Endothelial cell of umbilical vein (primary cell): Measurements from ENCODE around the gene EIF4E. TPM values are rescaled to one million over a fixed set of nuclear protein-coding genes. Genes with fewer than 3 reads are reported as not detected.

ENCODE experiments used
- BruUV-seq: library from RNA; stranded (reverse); fragments of 400-500 nt; replicated peaks from 2 replicates; lab custom pipeline; 2021; lab: Mats Ljungman, UMichigan
- CTCF ChIA-PET: fragments of 300-600, 350-600 bp; sonication (Branson Sonifier 250); formaldehyde crosslinking; loops from one replicate; lab custom pipeline; 2021; ENCODE audit warnings: antibody characterized with exemption, inconsistent platforms; lab: Charles Lee
- POLR2A ChIA-PET: fragments of 300-600, 350-600 bp; sonication (Branson Sonifier 250); formaldehyde crosslinking; loops from one replicate; lab custom pipeline; 2021; ENCODE audit warnings: antibody characterized with exemption, inconsistent platforms; lab: Charles Lee
- DNase-seq: peaks from one replicate; pipeline ENCODE4 v3.0.0-alpha.2; 2011; ENCODE audit warnings: low read depth, low spot score
- FAIRE-seq: peaks from 2 replicates; lab custom pipeline; 2011; peaks lifted over from hg19 to GRCh38; lab: Jason Lieb, UNC
- H2AFZ ChIP-seq: 2 replicates; pipeline ENCODE4 v1.6.0; 2012; ENCODE audit warnings: low read depth, low read length, control low read depth, inconsistent platforms
- H3K27ac ChIP-seq: 2 replicates; pipeline ENCODE4 v1.5.1; 2011; ENCODE audit warnings: low read depth, mild to moderate bottlenecking, control low read depth, low read length, moderate library complexity; ENCODE audit not compliant: insufficient read depth
- H3K27me3 ChIP-seq, 2 experiments: 2 replicates each; pipeline versions ENCODE4 v1.6.0 to v1.6.1; 2011; ENCODE audit warnings: low read length in 2 of 2, mixed read lengths in 1 of 2; ENCODE audit not compliant: control insufficient read depth in 2 of 2, insufficient read depth in 2 of 2
- H3K36me3 ChIP-seq, 2 experiments: 2 replicates in 1 of 2; 3 replicates in 1 of 2; pipeline ENCODE4 v1.5.1; 2011; ENCODE audit warnings: low read length in 2 of 2, mild to moderate bottlenecking in 1 of 2, moderate library complexity in 1 of 2; ENCODE audit not compliant: control insufficient read depth in 2 of 2, insufficient read depth in 2 of 2; ENCODE audit errors: extremely low read depth in 1 of 2
- H3K4me1 ChIP-seq: 3 replicates; pipeline ENCODE4 v1.5.1; 2011; ENCODE audit warnings: mild to moderate bottlenecking, low read length; ENCODE audit not compliant: control insufficient read depth, insufficient read depth; ENCODE audit errors: extremely low read depth
- H3K4me2 ChIP-seq: 2 replicates; pipeline ENCODE4 v1.6.1; 2011; ENCODE audit warnings: low read length, control low read depth, mixed read lengths; ENCODE audit not compliant: insufficient read depth
- H3K4me3 ChIP-seq, 3 experiments: fragments of 200-600 bp in 1 of 3; sonication (generic), shearing (Covaris generic) in 1 of 3; replicated peaks in 1 of 3; 2 replicates each; pipeline ENCODE4 v1.5.1; 2011 to 2016; ENCODE audit warnings: control low read depth in 3 of 3, low read length in 3 of 3, mild to moderate bottlenecking in 2 of 3, inconsistent platforms in 1 of 3, low read depth in 1 of 3, moderate library complexity in 1 of 3; ENCODE audit not compliant: insufficient read depth in 1 of 3
- H3K79me2 ChIP-seq: 2 replicates; pipeline ENCODE4 v1.6.0; 2012; ENCODE audit warnings: low read length, inconsistent platforms; ENCODE audit not compliant: control insufficient read depth, insufficient read depth
- H3K9ac ChIP-seq: replicated peaks from 2 replicates; pipeline ENCODE3; 2011; ENCODE audit warnings: low read length, control low read depth; ENCODE audit not compliant: insufficient read depth; ENCODE audit errors: extremely low read depth
- H3K9me1 ChIP-seq: replicated peaks from 3 replicates; pipeline ENCODE4 v1.6.0; 2011; ENCODE audit warnings: mild to moderate bottlenecking, low read length; ENCODE audit not compliant: control insufficient read depth, insufficient read depth; ENCODE audit errors: extremely low read depth
- H3K9me3 ChIP-seq: replicated peaks from 2 replicates; pipeline ENCODE4 v1.5.1; 2012; ENCODE audit warnings: low read length, inconsistent platforms; ENCODE audit not compliant: control insufficient read depth, insufficient read depth
- H4K20me1 ChIP-seq: replicated peaks from 2 replicates; pipeline ENCODE3; 2011; ENCODE audit warnings: mild to moderate bottlenecking, low read length; ENCODE audit not compliant: control insufficient read depth, insufficient read depth; ENCODE audit errors: extremely low read depth
- CTCF ChIP-seq, 2 donors: IDR thresholded peaks; 1 replicate in 1 of 2; 2 replicates in 1 of 2; pipeline ENCODE4 v1.5.1; 2011; ENCODE audit warnings: low read length in 2 of 2, mild to moderate bottlenecking in 2 of 2, moderate library complexity in 2 of 2, control low read depth in 1 of 2, inconsistent platforms in 1 of 2, low read depth in 1 of 2; ENCODE audit not compliant: insufficient read depth in 1 of 2; ENCODE audit errors: extremely low read depth in 1 of 2
- EZH2 ChIP-seq: IDR thresholded peaks from 2 replicates; pipeline ENCODE4 v1.6.1; 2012; ENCODE audit warnings: borderline replicate concordance, low read depth, mild to moderate bottlenecking, moderate library complexity, low read length, inconsistent platforms; ENCODE audit not compliant: severe bottlenecking
- FOS ChIP-seq: IDR thresholded peaks from 2 replicates; pipeline ENCODE4 v1.6.1; 2011; ENCODE audit warnings: mild to moderate bottlenecking, low read length, moderate library complexity, borderline replicate concordance; ENCODE audit not compliant: insufficient read depth
- GATA2 ChIP-seq: IDR thresholded peaks from 2 replicates; pipeline ENCODE4 v1.7.0; 2011; ENCODE audit warnings: low read depth, mild to moderate bottlenecking, moderate library complexity, mixed read lengths, low read length; ENCODE audit not compliant: insufficient read length, insufficient read depth
- JUN ChIP-seq: IDR thresholded peaks from 2 replicates; pipeline ENCODE4 v1.6.1; 2011; ENCODE audit warnings: borderline replicate concordance, low read depth; ENCODE audit not compliant: insufficient read length, insufficient read depth
- MAX ChIP-seq: IDR thresholded peaks from 2 replicates; pipeline ENCODE4 v1.6.1; 2011; ENCODE audit not compliant: insufficient read depth, insufficient read length
- MYC ChIP-seq: IDR thresholded peaks from one replicate; pipeline ENCODE4 v1.6.1; 2011; ENCODE audit warnings: mild to moderate bottlenecking, low read depth, low read length
- POLR2A ChIP-seq: IDR thresholded peaks from 2 replicates; pipeline ENCODE4 v1.6.1; 2012; ENCODE audit warnings: low read depth, mild to moderate bottlenecking, control low read depth, low read length
- POLR2AphosphoS5 ChIP-seq: IDR thresholded peaks from 2 replicates; pipeline ENCODE4 v1.6.1; 2012; ENCODE audit warnings: low read depth, mild to moderate bottlenecking, control low read depth, low read length, moderate library complexity; ENCODE audit not compliant: insufficient read depth
- dilution Hi-C: fragments of 300-500 bp; cut with MboI; formaldehyde crosslinking; loops from one replicate; pipeline ENCODE4 v1.15.0; 2019; ENCODE audit warnings: low sequenced_read_pairs; ENCODE audit not compliant: extremely low pct_ligation_motif_present
- intact Hi-C: fragments of 100-400 bp; cut with micrococcal nuclease; formaldehyde crosslinking; loops from one replicate; pipeline ENCODE4 v1.10.0; 2022
- polyA plus RNA-seq, 4 experiments: library from polyadenylated mRNA; depleted of rRNA in 3 of 4; stranded (reverse) in 3 of 4; unstranded in 1 of 4; fragments of >200 nt; gene quantifications; 2 replicates each; pipeline versions ENCODE4 v1.2.1 to v1.2.3, GENCODE V29; 2011 to 2012; ENCODE audit warnings: missing spikeins in 1 of 4
- total RNA-seq: library from RNA; stranded (reverse); gene quantifications from 2 replicates; pipeline ENCODE4 v1.2.3, GENCODE V29; 2021

Gene EIF4E
- total and polyA plus RNA-seq, 2 donors (not counting 3 experiments of a cell fraction or from before 2014, with no cell fraction given), result 40.3 to 107 TPM

DNA sequence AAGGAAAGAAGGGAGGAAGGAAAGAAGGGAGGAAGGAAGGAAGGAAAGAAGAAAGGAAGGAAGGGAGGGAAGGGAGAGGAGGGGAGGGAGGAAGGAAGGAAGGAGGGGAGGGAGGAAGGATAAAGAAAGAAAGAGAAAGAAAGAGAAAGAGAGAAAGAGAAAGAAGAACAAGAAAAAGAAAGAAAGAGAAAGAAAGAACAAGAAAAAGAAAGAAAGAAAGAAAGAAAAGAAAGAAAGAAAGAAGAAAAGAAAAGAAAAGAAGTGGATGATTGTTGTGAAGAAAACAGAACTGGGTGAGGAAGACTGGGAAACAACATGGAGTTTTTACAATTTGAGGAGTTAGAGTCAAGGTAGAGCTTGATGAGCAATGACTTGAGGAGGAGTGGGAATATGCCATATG lies 78.0 kb downstream of the EIF4E start:
- Histone ChIP-seq H3K9ac (no peak overlapping the region), H4K20me1 (no peaks in the 10 kb centered on the region), H3K27ac (no peak overlapping the region), H3K9me3 (no peaks in the 10 kb centered on the region), H3K4me3 (no peak overlapping the region), H3K4me1 (no peaks in the 10 kb centered on the region), H3K9me1 (no peaks in the 10 kb centered on the region), H3K4me2 (no peak overlapping the region), H3K79me2 (no peaks in the 10 kb centered on the region), H2AFZ (no peak overlapping the region), H3K36me3 (no peaks in the 10 kb centered on the region), H3K27me3 (no peaks in the 10 kb centered on the region)
- DNase-seq (no peak), FAIRE-seq (no peak)
- BruUV-seq, result no TSS peak
- TF ChIP-seq MAX (no peak), FOS (no peak)
- POLR2A ChIA-PET, result no interaction called here
- CTCF ChIA-PET, result interaction anchor here (0.9 to 1.7 kb wide), 4 partner anchors 78 to 383 kb away, joined by 3 to 6 read pairs (median 3); no protein-coding TSS in a partner anchor
- dilution Hi-C loops, result no loop called here
- intact Hi-C loops, result loop anchor here (5.0 to 10.0 kb wide), 2 partner anchors 384 to 696 kb away; no protein-coding TSS in a partner anchor

- Histone ChIP-seq H3K9ac (no peak overlapping the region), H3K27ac (no peak overlapping the region), H3K9me3 (no peaks in the 10 kb centered on the region), H4K20me1 (no peaks in the 10 kb centered on the region), H3K9me1 (no peaks in the 10 kb centered on the region), H3K27me3 (no peaks in the 10 kb centered on the region), H3K4me1 (no peaks in the 10 kb centered on the region), H2AFZ (no peak overlapping the region), H3K4me2 (no peak overlapping the region), H3K4me3 (no peak overlapping the region), H3K79me2 (no peaks in the 10 kb centered on the region), H3K36me3 (no peaks in the 10 kb centered on the region)
- no TSS peak for BruUV-seq
- POLR2A ChIA-PET, result no interaction called here
- dilution Hi-C loops, result no loop called here
- CTCF ChIA-PET, result interaction anchor here (0.9 to 1.6 kb wide), 2 partner anchors 15 to 120 kb away, joined by 3 read pairs; no protein-coding TSS in a partner anchor
- TF ChIP-seq POLR2AphosphoS5 (no peak), POLR2A (no peak), EZH2 (no peak), JUN (no peak), FOS (no peak), MYC (no peak), CTCF (IDR thresholded peaks at IDR 0.05; ENCODE audit: extremely low read depth in 1 of 2, insufficient read depth in 1 of 2, low read depth in 1 of 2, low read length in 2 of 2) (no peak), MAX (no peak), GATA2 (no peak)
- intact Hi-C loops, result no loop called here
- FAIRE-seq, result no peak
- no peak for DNase-seq
Measured at GRCh38 chr4:98848448-98848847, 80.5 kb downstream of the EIF4E start.
